Measurements from ENCODE around the gene PHF2. TPM values are rescaled to one million over a fixed set of nuclear protein-coding genes. Genes with fewer than 3 reads are reported as not detected.

PHF2 gene
- total RNA-seq, 1 experiment from 2014 or later = 17.4 TPM

DNA sequence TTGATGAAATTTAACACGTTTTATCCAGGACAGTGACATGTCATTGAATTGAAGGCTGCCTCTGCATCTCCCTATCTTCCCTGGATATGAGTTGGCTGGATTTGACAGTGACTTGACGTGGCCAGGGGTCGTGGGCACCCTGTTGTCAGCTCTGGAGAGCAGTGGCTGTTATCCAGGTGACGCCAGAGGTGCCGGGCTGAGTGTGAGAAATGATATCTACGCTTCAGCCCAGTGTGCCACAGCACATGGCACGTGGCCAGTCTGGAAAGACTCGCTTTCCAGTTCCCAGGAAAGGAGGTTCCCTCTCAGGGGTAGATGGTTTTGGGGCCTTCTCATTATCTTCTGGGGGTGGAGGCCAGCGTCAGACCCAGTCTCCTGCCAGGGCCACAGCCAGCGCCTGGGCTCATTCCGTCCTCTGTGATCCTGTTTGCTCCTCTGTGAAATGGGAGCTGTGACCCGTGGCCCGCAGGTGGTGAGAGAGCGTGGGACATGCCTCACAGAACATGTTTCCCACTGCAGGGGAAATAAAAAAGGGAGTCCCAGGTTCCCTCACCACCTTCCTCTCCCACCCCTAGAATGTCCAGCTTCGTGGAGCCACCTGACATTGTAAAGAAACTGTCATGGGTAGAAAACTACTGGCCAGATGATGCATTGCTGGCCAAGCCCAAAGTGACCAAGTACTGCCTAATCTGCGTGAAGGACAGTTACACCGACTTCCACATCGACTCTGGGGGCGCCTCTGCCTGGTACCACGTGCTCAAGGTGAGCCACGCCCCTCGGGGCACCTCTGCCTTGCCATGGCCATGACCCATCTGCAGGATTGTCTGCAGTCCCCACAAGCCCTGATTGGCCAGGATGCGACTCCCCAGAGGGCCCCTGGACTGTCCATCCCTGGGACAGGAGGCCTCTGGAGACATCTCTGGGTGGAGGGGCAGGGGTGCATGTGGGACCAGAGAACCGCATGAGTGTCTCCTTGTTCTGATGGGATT lies 76.5 kb downstream of the PHF2 start:
- Histone ChIP-seq H3K4me2 (ENCODE audit: insufficient read depth, insufficient read length, low read length) (no peak overlapping the region), H2BK12ac (ENCODE audit: insufficient read length, low read depth, low read length) (no peak overlapping the region), H3K56ac (ENCODE audit: insufficient read length, low read depth, low read length) (no peak overlapping the region), H2BK5ac (ENCODE audit: insufficient read length, low read length) (no peak overlapping the region), H3K27me3 (ENCODE audit: insufficient read depth, low read length) (no peaks in the 10 kb centered on the region), H3K4me1 (ENCODE audit: insufficient read depth, low read length) (no peaks in the 10 kb centered on the region), H4K91ac (ENCODE audit: insufficient read length, low read depth, low read length) (no peak overlapping the region), H4K8ac (replicated peaks; ENCODE audit: insufficient read length, low read depth, low read length) (no peak overlapping the region), H2BK120ac (ENCODE audit: low read depth, low read length, poor library complexity, severe bottlenecking) (no peak overlapping the region), H2BK15ac (ENCODE audit: low read depth, low read length) (no peak overlapping the region), H3K4ac (ENCODE audit: low read depth, low read length) (no peak overlapping the region), H3K18ac (ENCODE audit: insufficient read length, low read depth, low read length) (no peak overlapping the region), H3K79me1 (ENCODE audit: insufficient read depth, low read depth, low read length, poor library complexity, severe bottlenecking) (no peaks in the 10 kb centered on the region), H3K14ac (ENCODE audit: insufficient read depth, low read length) (no peak overlapping the region), H3K9ac (ENCODE audit: extremely low read depth, insufficient read length, low read length) (no peak overlapping the region), H2BK20ac (ENCODE audit: low read depth, low read length, poor library complexity, severe bottlenecking) (no peak overlapping the region), H3K23me2 (ENCODE audit: insufficient read length, low read depth, low read length, poor library complexity, severe bottlenecking) (no peaks in the 10 kb centered on the region), H2AK5ac (ENCODE audit: insufficient read length, low read length) (no peak overlapping the region), H4K5ac (ENCODE audit: insufficient read length, low read depth, low read length) (no peak overlapping the region), H3K27ac (ENCODE audit: insufficient read length, low read depth, low read length) (no peak overlapping the region), H2AFZ (ENCODE audit: low read length) (no peak overlapping the region), H3K23ac (ENCODE audit: insufficient read length, low read depth, low read length) (no peak overlapping the region), H3K79me2 (ENCODE audit: insufficient read depth, low read length) (no peaks in the 10 kb centered on the region), H3K9me3 (ENCODE audit: control insufficient read depth, low read depth, low read length) (no peaks in the 10 kb centered on the region), H3T11ph (ENCODE audit: low read length) (no peak overlapping the region), H4K20me1 (ENCODE audit: control insufficient read depth, insufficient read depth, insufficient read length) (no peaks in the 10 kb centered on the region)
- WGBS (ENCODE audit: extremely low coverage, insufficient read length, low lambda C conversion rate) = no CpG with 5 or more reads among the region's 24 CpGs
- Mint-ChIP-seq H3K9me3 (no peaks in the 10 kb centered on the region), H3K27ac (peak overlapping the region in 1 of 3 experiments; percentile 49; a peak in 3 of 7 replicates), H3K4me1 (no peaks in the 10 kb centered on the region), H3K4me3 (no peak overlapping the region), H3K36me3 (ENCODE audit: insufficient read depth in 1 of 3, low read depth in 3 of 3) (peaks cover 0 to 26% (median 3%) of the 10 kb centered on the region in 3 experiments; a peak in 5 of 7 replicates), H3K27me3 (ENCODE audit: low read depth) (no peaks in the 10 kb centered on the region)
- TF ChIP-seq, protein P1, sequence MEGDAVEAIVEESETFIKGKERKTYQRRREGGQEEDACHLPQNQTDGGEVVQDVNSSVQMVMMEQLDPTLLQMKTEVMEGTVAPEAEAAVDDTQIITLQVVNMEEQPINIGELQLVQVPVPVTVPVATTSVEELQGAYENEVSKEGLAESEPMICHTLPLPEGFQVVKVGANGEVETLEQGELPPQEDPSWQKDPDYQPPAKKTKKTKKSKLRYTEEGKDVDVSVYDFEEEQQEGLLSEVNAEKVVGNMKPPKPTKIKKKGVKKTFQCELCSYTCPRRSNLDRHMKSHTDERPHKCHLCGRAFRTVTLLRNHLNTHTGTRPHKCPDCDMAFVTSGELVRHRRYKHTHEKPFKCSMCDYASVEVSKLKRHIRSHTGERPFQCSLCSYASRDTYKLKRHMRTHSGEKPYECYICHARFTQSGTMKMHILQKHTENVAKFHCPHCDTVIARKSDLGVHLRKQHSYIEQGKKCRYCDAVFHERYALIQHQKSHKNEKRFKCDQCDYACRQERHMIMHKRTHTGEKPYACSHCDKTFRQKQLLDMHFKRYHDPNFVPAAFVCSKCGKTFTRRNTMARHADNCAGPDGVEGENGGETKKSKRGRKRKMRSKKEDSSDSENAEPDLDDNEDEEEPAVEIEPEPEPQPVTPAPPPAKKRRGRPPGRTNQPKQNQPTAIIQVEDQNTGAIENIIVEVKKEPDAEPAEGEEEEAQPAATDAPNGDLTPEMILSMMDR (conservative IDR thresholded peaks at IDR 0.05) = no peak
- DNase-seq = no peak

Measured in H9 (cell line).